ELR (cell line): ENCODE data around the gene MTRFR.

Source experiments
- DNase-seq: peaks from one replicate; pipeline ENCODE4 v3.0.0-alpha.2; 2015; ENCODE audit warnings: low read depth

The MTRFR gene

DNA sequence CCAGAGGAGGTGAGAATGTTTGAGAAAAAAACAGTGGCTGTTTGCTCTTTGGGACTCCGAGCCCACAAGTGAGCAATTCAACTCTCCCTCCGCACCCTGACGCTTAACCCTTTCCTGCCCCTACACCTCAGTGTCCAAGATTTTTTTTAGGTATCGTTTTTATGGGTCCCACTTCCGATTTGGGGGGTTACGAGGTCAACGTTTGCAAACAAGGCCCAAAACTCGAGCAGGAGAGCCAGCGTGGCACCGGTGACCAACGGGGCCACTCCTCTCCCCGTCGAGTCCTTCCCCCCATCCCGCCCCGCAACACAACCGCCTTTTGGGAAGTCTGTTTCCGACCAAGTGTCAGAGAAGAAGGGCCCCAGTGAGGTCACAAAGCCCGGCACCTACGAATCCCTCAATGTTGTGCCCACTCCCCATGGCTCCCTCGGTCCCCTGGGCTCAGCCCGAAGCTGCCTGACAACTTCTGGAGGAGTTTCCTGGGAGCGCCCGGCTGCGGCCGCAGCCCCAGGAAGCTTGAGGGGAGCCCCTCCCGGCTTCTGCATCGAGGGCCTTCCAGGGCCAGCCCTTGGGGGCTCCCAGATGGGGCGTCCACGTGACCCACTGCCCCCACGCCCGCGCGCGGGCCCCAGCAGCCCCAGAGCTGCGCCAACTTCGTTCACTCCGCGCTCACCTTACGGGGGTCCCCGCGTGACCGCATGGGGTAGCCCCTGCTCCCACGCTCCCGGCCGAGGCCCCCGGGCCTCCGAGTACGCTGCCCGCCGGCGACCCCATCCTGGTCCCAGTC lies 37.2 kb downstream of the MTRFR start:
- peak; percentile 47 for DNase-seq

DNA sequence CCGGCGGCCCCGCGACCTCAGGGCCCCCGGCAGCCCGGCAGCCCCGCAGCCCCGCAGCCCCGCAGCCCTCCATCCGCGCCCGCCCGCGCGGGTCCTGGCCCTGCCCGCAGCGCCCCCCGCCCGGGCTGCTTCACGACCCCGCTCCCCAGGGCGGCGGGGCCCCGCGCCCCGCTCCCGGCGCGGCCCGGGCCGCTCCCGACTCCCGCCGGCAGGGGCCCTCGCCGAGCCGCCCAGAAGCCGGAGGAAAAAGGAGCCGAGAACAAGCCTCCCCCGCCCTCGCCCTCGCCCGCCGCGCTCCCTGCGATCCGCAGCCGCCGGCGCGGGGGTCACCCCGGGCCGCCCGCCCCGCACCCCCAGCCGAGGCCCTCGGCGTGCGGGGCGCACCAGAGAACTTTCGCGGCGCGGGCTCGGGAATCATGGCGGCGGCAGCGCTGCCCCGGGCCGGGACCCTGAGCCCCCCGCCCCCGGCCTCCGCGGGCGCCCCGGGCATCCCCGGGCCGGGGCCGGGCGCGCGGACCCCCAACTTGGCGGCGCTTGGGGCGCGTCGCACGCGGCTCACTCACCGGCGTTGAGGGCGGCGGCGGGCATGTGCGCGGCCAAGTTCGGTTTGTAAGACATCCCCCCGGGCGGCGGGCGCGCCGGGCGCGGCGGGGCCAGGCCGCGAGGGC lies 37.9 kb downstream of the MTRFR start:
- DNase-seq: peak; percentile 81

- no peak for DNase-seq
Measured at GRCh38 chr12:123273166-123273565, 39.9 kb downstream of the MTRFR start.

- no peak for DNase-seq
Measured at GRCh38 chr12:123278101-123278627, 44.9 kb downstream of the MTRFR start.

DNA sequence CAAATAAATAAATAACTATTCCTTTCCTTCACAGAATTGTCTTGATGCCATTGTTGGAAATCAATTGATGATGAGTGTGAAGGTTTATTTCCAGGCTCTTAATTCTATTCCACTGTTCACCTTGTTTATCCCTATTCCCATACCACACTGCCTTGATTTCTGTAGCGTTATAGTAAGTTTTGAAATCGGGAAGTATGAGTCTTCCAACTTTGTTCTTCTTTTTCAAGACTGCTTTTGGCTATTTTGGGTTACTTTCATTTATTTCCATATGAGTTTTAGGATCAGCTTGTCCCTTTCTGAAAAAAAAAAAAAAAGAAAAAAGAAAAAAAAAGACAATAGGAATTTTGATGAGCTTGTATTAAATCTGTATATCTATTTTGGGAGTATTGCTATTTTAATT lies 47.7 kb downstream of the MTRFR start:
- DNase-seq: no peak

DNA sequence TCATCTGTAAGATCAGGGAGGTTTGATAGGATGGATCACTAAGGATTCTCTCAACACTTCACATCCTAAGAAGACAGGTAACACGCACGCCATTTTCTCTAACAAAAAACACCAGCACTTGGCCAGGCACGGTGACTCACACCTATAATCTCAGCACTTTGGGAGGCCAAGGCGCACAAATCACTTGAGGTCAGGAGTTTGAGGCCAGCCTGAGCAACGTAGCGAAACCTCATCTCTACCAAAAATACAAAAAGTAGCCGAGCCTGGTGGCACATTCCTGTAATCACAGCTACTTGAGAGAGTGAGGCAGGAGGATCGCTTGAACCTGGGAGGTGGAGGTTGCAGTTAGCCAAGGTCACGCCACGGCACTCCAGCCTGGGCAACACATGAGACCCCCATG lies 48.9 kb downstream of the MTRFR start:
- no peak for DNase-seq

GRCh38 chr12:123283461-123283860 lies 50.2 kb downstream of the MTRFR start:
- DNase-seq: no peak

- DNase-seq: no peak
Measured at GRCh38 chr12:123284669-123285068, 51.4 kb downstream of the MTRFR start.

DNA sequence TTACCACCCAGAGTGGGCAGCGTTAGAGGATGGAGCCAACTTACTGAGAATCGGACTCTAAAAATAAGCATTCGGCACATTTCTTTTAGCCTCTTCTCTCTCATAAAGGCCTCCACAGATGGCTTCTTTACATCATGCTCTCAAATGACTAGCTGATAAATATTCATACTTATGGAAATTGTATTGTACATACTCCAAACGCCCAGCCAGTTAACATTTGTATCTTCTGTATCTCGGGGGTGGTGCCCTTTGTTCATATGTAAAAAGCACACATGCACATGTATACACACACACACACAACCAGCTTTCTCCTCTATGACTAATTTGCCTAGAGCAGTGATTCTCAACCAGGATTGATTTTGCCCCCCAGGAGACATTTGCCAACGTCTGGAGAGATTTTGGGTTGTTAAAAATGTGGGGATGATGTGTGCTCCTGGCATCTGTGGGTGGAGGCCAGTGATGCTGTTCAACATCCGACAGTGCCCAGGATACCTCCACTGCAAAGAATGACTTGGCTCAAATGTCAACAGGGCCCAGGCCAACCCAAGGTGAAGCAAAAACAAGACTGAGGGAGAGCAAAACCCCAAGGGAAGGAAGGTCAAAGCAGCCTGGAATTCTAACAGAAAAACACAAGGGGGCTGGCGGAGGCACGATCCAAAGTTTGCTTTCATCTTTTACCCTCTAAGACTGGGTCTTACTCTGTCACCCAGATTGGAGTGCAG lies 53.6 kb downstream of the MTRFR start:
- DNase-seq: no peak

DNA sequence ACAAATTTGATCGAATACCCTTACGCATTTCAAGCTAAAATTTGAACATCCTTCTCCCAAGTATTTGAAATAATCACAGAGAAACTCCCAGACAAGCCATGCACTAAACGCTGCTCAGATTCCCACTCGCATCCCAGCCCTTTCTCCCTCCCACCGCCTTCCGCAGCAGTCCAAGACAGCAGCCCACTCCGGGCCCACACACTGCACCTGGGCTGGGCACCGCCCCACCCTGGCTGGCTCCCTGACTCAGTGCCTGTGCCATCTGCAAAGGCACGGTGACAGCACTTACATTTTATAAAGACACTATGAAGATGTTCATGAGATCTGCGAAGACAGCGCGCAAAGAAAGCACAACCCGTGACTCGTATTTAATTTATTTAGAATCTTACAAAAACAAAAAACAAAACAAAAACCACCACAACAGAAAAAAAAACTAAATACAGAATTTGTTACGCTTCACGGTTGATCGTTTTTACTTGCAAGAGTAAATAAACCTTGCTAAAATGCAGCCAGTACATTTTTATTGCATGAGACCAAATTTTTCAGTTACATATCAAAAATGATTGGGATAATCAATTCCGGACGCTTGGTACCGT lies 55.6 kb downstream of the MTRFR start:
- no peak for DNase-seq

DNA sequence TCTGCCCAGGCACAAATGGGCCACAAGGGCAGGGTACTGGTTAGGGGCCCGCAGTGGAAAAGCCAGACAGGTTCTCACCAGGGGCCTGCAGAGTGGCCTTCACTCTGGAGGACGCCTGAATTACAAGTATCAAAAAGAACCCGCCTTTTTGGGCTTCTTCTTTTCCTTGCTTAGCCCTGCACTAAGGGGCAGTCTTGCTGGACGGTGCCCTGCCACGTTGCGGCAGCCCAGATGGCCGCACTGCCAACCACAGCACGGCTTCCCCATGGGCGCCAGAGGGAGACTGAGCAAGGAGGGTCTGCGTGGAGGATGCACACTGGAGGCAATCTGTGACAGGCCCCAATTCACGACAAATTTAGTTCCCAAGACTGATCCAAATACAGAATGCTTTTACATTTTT lies 56.7 kb downstream of the MTRFR start:
- no peak for DNase-seq

GRCh38 chr12:123293178-123293760 lies 60.0 kb downstream of the MTRFR start:
- no peak for DNase-seq

DNA sequence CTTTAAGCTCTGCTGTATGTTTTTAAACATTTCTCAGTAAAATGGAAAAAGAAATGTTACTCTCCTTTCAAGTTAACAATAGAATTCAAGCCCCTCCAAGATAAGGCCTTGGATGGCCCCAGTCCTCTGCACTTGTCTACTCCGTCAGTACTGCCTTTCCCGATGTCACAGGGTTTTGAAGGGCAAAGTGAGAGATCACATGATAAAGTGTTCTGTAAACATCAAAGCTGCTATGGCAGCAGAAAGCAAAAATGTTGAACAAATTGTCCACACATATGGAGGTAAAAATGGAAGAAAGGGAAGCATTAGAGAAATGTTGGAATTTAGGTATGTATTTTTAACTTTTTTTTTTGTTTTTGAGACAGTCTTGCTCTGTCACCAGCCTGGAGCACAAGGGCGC lies 71.9 kb downstream of the MTRFR start:
- DNase-seq: no peak

DNA sequence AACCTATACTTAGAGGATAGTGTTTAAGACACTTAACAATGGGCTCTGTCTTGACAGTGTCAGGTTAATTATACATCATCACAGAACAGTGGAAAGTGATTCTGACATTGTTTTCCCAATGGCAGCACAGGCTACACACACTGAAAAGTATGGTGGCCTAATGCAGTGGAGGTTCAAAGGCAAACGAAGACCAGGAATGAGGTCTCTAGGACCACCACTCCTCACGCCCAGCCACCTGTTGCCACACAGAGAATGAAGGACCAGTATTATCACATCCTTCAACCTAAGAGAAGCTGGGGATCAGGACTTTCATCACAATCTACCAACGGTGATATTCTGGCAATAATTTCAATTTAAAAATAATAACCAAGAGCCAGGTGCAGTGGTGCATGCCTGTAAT lies 73.0 kb downstream of the MTRFR start:
- DNase-seq: no peak
